NCI-H2107 treated with DMSO at 0.1 percent for 48 hours (cell line): ENCODE results near the gene CHMP6.

Experiments used
- DNase-seq: peaks from one replicate; lab custom pipeline; 2025; ENCODE audit not compliant: unreplicated experiment; lab: John Stamatoyannopoulos, UW

Gene CHMP6

DNA sequence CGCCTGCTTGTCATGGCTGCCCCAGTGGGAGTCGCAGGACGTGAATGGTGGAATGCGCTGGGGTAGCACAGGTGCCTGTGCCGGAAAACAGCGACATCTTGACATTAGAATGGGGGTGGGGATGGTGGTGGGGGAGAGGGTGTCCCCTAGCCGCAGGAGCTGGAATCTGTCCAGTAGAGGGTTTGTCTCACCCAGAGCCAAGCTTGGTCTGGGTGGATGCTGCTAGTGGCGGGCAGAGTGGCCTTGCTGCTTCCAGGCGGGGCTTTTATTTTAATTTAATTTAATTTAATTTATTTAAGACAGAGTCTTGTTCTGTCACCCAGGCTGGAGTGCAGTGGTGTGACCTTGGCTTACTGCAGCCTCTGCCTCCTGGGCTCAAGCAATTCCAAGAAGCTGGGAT, 51.0 kb downstream of the CHMP6 start:
- DNase-seq = no peak

DNA sequence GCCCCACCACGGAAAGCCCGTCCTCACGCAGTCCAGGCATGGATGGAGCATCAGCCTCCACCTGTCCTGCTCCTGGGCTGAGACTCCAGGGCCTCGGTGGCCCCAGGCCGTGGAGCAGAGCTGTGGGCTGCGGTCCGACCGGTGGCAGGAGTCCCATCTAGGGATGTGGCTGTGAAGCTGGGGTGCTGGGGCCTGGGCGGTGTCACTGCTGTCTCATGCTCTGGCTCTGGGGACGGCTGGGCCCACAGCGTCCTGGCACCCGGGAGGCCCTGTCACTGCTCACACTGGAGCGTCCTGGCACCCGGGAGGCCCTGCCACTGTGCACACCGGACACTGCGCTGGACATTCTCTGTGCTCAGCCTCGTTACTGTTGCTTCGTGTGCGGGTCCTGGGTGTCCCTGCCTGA, 51.7 kb downstream of the CHMP6 start:
- DNase-seq = no peak

DNA sequence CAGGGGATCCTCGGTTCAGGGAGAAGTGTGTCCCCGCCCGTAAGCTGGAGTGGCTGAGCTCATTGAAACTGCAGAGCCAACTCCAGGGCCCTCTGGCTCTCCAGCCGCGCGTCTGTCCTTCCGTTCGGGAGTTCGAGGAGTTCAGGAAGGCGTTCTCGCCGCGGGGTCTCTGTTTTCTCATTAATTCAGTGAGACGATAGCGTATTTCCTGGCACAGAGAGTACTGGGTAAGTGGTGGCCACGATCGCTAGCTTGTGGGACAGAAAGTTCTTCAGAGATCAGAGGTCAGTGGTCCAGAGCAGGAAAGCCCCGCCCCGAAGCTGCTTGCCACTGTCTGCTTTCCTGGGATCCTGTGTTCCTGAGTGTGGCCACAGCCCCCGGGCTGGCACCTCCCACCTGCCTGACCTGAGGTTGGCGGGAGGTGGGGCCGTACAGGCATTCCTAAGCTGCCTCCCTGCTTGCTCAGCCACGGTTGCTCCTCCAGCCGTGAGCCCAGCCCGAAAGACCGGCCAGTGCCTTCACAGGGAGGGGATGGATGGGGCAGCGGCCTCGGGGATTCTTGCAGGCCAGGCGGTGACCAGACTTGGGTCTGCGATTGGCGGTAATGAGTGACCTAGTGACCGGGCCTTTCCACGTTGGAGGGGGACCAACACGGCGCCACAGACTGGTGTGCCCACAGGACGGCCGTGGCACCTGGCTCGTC, 52.2 kb downstream of the CHMP6 start:
- no peak for DNase-seq

DNA sequence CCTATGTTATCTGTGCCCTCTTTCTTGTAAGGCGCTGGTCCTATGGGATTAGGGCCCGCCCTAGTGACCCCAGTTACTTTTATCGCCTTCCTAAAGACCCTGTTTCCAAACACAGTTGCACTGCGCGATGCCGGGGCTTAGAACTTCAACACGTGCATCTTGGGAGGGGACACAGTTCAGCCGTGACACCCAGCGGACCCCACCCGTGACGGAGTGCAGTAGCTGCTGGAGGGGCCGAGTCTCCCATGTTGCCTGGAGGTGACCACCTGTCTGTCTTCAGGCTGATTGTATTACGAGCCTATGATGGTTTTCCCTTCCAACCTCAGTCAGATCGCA, 52.8 kb downstream of the CHMP6 start:
- DNase-seq = no peak

DNA sequence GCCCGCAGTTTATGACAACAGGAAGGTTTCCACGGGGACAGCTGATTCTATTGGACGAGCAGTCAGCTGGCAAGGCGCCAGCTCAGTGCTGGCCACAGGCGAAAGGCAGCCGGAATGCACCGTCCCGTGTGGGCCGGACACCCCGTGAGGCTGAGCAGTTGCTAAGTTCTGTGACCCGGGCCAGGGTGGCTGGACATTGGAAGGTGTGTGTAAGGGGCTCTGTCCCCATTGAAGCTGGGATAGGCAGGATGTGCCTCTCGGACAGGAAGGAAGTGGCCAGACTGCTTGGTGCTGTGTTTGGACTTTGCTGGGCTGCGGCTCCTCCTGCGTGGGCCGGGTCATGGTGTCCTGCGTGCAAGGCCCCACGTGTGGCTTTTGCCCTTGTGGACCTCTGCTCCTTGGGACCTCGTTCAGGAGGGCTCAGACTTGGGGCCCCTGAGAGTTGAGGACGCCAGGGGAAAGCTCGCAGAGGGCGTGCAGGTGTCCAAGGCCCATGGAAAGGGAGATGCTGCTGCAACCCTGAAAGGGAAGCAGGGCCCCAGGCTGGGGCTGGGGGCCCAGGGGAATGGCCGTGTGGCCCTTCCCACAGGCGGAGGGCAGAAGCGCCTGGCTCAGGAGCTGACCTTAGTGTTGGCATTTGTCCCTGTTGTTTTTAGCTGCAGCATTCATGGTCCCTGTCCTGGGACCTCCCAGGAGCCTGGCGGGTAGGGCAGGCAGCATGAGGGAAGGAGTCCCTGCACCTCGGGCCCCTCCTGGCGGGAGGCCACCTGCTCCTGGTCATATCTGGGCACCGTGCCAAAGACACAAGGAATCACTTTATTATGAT, 53.3 kb downstream of the CHMP6 start:
- DNase-seq = no peak

DNA sequence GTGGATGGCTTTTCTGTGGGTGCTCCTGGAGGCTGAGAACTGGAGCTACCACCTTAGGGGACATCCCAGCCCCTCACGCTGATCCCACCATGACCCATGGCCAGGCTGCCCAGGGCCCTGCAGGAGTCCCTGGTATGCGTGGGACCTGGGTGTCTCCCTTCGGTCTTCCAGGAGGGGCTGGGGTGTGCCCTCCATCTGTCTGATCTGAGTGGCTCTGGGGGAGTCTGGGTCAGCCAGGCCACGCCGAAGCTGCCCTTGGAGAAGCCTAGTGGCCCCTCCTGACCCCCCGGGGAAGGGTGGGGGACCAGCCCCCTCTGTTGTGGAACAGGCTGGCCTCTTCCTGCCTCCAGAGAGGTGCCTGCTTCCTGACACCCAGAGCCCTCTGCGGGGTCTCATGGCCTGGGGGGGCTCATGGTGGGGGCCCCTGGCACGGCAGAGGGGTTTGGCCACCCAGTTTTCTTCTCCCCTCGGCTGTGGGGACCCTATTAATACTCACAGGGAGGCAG, 54.0 kb downstream of the CHMP6 start:
- no peak for DNase-seq

DNA sequence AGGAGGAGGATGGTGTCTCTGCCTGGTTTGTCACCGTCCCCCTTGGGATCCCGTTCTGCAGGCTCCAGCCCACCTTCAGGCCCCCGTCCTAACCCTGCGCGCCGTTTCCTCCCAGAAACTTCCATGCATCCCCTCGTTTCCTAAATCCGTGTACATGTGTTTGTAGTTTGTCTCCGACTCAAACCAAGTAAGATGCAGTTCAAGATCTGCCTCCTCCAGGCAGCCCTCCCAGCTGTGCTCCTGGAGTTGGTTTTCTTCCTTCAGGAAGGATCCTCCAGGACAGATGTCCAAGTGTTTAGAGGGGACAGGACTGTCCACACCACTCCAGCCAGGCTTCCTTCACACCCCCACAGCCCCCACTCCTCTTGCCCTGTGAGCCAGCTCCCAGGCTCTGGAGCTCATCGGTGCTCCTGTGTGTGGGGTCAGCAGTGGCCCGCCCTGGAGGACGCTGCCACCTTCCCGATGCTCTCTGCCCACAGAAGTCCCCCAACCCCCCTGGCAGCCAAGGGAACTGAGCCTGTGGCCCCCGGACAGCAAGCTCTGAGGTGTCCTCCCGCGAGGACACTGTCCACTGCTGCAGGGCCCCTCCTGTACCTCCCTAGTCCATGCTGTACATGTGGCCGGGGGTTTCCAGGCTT, 54.6 kb downstream of the CHMP6 start:
- DNase-seq = no peak

DNA sequence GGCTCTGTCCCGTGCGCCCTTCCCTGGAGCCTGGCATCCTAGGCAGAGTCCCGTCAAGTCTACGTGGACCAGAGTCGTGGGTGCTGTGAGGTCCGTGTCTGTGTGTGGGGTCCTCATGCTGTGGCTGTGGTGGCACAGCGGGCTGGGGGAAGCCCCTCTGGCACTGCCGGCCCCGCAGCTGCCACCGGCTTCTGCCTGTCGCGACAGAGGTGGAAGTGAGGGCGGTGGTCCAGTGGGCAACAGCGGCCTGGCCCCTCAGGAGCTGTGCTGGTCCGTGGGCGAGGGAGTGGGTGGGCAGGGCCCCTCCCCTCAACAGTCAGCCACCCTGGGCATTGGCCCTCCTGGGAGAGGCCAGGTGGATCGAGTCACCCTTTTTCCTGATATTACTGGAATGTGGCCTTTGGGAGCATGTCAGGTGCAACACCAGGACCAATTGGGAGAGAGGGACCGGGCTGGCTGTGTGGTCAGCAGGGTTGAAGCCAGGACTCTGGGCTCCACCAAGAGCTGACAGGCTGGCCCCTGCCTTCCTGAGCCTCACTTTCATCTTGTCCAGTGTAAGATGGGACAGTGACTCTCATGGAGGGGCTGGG, 55.2 kb downstream of the CHMP6 start:
- no peak for DNase-seq

DNA sequence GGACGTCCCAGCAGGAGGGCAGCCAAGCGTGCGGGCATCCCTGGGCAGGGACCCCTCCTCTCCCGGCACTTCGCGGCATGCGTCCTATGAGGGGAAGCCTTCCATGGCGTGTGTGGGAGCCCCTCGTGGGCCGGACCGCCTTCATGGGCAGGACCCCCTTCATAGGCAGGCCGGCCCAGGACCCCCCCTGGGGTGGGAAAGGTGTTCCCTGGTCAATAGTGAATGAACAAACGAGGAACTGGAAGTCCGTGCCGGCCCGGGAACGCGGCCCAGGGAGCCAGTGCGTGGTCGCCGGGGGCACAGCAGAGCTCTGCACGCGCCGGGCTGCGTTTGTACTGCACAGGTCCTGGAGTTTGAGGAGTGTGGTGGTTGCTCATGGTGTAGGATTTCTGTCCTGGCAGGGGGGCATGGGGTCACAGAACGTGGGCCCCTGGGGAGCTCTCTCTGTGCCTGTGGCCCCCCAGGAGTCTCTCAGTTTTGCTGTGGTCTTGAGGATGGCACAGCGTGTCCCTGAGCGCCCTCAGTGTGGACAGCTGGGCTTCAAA, 57.3 kb downstream of the CHMP6 start:
- DNase-seq = no peak

DNA sequence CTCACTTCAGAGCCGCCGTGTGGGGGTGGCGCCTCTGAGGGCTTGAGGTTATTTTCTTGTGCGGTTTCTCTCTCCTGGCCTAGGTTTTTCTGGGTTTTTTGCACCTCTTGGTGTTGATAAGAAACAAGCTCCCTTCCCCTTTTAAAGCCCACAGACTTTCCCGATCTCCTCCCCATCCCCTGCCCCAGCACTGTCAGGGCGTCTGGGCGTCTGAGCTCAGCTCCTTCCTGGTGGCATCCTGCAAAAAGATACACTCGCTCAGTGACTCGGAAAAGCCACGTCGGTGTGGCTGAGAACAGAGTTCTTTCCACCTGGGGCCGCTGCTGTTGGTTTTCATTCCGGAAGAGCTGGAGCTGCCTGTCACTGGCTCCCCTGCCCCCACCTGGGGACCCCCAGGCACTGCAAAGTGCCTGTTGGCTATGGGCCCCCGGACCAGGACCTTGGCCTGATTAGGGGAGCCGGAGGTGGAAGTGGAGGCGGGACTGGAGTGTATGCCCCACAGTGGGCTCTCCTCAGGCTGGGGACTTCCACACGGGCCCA, 57.8 kb downstream of the CHMP6 start:
- no peak for DNase-seq
